Sigmoid colon (tissue), 7 donors: ENCODE results near the gene CD163. TPM values are rescaled to one million over a fixed set of nuclear protein-coding genes. Genes with fewer than 3 reads are reported as not detected.
"Not testable (repeated sequence)": the region's sequence is repeated elsewhere in the genome, so short reads cannot be mapped to it uniquely, and the experiment has no call there.

ENCODE experiments used
- DNase-seq: peaks from one replicate; pipeline ENCODE4 v3.0.0-alpha.2; 2019
- H3K27ac ChIP-seq, 4 donors: fragments of 200-600 bp; sonication (generic); one replicate each; pipeline ENCODE4 v1.5.1; 2016 to 2019; ENCODE audit warnings: mild to moderate bottlenecking in 1 of 4
- H3K27me3 ChIP-seq, 3 donors: fragments of 200-600 bp; sonication (generic); one replicate each; pipeline ENCODE4 v1.5.1; 2019; ENCODE audit warnings: mild to moderate bottlenecking in 1 of 3
- H3K36me3 ChIP-seq, 4 donors: fragments of 200-600 bp; sonication (generic); one replicate each; pipeline ENCODE4 v1.5.1; 2016 to 2019
- H3K4me1 ChIP-seq, 4 donors: fragments of 200-600 bp; sonication (generic); one replicate each; pipeline ENCODE4 v1.5.1; 2017 to 2019
- H3K4me3 ChIP-seq, 4 donors: fragments of 200-600 bp; sonication (generic); one replicate each; pipeline ENCODE4 v1.5.1; 2017 to 2019; ENCODE audit warnings: mild to moderate bottlenecking in 2 of 4, moderate library complexity in 1 of 4
- H3K9me3 ChIP-seq, 4 donors: fragments of 200-600 bp in 3 of 4; sonication (generic) in 3 of 4; one replicate each; pipeline versions ENCODE4 v1.5.1 to v1.6.1; 2013 to 2019
- CTCF ChIP-seq, 4 experiments: fragments of 450-650 bp in 3 of 4; fragments of 200-600 bp in 1 of 4; IDR thresholded peaks; one replicate each; pipeline ENCODE4 v1.5.1; 2016 to 2019; ENCODE audit warnings: antibody characterized with exemption in 4 of 4, mild to moderate bottlenecking in 3 of 4, moderate library complexity in 2 of 4
- EP300 ChIP-seq, 4 donors: sonication (generic); formaldehyde crosslinking; IDR thresholded peaks; one replicate each; pipeline ENCODE4 v1.6.1; 2017; ENCODE audit warnings: antibody characterized with exemption in 4 of 4
- POLR2A ChIP-seq, 2 donors: fragments of 450-650 bp; IDR thresholded peaks; one replicate each; pipeline ENCODE4 v1.6.1; 2016; ENCODE audit warnings: antibody characterized with exemption in 2 of 2, mild to moderate bottlenecking in 2 of 2, moderate library complexity in 2 of 2
- POLR2AphosphoS5 ChIP-seq, 4 donors: sonication (generic); formaldehyde crosslinking; IDR thresholded peaks; one replicate each; pipeline ENCODE4 v1.6.1; 2017; ENCODE audit warnings: antibody characterized with exemption in 4 of 4
- WGBS, 2 donors: extraction: QIAGEN DNeasy Blood & Tissue Kit; methylation state at CpG; one replicate each; pipeline ENCODE4 v1.1.7; 2013; 5-methylcytosine and 5-hydroxymethylcytosine counted together
- intact Hi-C: fragments of 100-400 bp; cut with DNase I; formaldehyde crosslinking; loops from one replicate; pipeline ENCODE4 v1.15.1; 2023
- polyA plus RNA-seq, 3 donors: library from polyadenylated mRNA; stranded (reverse); fragments of 200-250 nt; gene quantifications; one replicate each; pipeline ENCODE4 v1.2.3, GENCODE V29; 2013
- total RNA-seq, 4 donors: library from RNA; depleted of rRNA; stranded (reverse); fragments of >200 nt; gene quantifications; one replicate each; pipeline ENCODE4 v1.1.0, GENCODE V29; 2016
- donor health status: healthy with polysubstance abuse.
- donor health status: Bipolar disorder and iron deficiency.
- donor health status: healthy.

CD163 gene
- total and polyA plus RNA-seq, 7 donors, result 21.0 to 254 (median 108) TPM

DNA sequence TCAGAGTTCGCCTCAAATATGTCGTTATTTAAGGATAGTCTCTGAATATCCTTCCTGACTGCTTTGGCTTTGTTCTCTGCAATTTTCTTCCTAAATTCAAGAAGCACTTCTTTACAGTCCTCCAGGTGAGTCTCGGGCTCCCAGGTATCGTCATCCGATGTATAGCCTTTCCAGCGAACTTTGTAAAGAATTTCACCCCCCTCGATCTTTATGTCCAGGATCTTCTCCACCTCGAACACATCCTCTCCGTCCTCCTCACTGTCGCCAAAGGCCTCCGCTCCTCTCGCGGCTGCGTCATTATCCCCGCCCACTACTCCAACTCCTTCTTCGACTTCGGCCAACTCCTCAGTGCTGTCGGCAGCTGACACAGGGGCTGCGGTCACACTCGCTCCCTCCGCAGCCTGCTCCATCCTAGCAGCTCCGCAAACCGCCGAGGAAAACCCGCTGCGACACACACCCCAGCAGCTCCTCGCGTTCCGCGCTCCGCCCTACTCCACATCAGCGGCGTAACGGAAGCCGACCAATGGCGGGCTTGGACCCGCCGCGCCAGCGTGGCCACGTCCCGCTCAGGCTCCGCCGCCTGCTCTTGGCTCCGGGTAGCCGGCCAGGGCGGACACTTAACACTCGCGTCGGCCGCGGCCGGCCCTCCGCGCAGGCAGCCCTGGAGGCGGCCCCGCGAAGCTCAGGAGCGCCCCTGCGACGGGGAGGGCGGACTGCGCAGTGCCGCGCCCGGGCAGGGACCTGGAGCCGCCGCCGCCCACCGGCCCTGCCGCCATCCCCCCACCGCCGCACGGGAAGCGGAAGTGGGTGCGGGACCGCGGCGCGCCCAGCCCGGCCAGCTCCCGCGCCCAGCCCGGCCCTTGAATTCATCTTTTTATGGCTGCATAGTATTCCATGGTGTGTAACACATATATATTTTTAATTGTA, 63.7 kb downstream of the CD163 start:
- intact Hi-C loops, result no loop called here
- H3K4me1 ChIP-seq, result no peaks in the 10 kb centered on the region
- no peak for DNase-seq
- H3K4me3 ChIP-seq, result peak overlapping the region in 3 of 4 donors; percentile 12 to 38 (median 35)
- no peaks in the 10 kb centered on the region for H3K36me3 ChIP-seq
- no peak overlapping the region for H3K27ac ChIP-seq
- no peaks in the 10 kb centered on the region for H3K9me3 ChIP-seq
- peaks cover 8 to 14% (median 10%) of the 10 kb centered on the region in 3 donors for H3K27me3 ChIP-seq
- TF ChIP-seq POLR2AphosphoS5 (IDR thresholded peaks at IDR 0.05) (no peak), EP300 (IDR thresholded peaks at IDR 0.05) (no peak), CTCF (IDR thresholded peaks at IDR 0.05) (no peak), POLR2A (IDR thresholded peaks at IDR 0.05) (no peak)
- WGBS, 2 donors, result 19 to 21% methylated on average over 84 of the region's 84 CpGs

DNA sequence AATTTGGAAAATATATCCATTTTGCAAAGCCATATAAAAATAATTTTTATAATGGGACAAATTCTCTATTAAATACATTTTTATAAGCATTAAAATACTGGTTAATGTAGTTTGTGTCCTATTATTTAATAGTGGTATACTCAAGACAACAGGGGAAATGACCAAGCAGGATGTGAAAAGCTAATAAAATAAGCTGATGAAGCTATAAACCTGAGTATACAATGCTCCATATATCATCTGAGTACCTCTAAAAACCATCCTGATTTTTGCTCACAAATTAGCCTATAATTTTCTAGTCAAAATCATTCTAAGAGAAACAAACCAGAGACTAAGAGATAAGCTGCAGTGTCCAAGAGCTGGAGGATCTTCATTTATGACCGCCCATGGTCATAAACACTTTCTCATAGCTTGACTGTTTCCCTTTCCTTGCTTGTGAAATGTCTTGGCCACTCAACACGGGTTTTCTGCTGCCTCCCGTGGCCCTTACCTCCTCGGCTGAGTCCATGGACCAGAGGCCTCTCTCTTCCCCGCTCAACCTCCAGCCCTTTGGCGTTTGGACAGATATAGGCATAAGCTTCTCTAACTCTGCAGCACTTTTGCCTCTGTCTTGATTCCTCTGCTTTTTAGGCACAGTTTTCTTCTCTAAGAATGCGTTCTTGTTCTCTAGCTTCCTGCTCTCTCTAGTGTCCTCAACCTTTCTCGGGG, 65.1 kb downstream of the CD163 start:
- DNase-seq, H3K27ac ChIP-seq, H3K4me1 ChIP-seq, H3K36me3 ChIP-seq, intact Hi-C loops, H3K4me3 ChIP-seq, H3K9me3 ChIP-seq: not testable (repeated sequence)
- WGBS, 2 donors, result 66 to 79% methylated on average over 8 of the region's 8 CpGs
- H3K27me3 ChIP-seq, result peaks cover 8 to 14% (median 10%) of the 10 kb centered on the region in 3 donors

- intact Hi-C loops, H3K4me3 ChIP-seq, H3K4me1 ChIP-seq, DNase-seq, H3K27ac ChIP-seq, H3K36me3 ChIP-seq, H3K9me3 ChIP-seq: not testable (repeated sequence)
- H3K27me3 ChIP-seq, result peaks cover 8 to 14% (median 10%) of the 10 kb centered on the region in 3 donors
- WGBS, 2 donors, result 70 to 85% methylated on average over 3 of the region's 3 CpGs
Observed at GRCh38 chr12:7437494-7437893, 66.1 kb downstream of the CD163 start.

GRCh38 chr12:7434670-7435069, 68.9 kb downstream of the CD163 start:
- peaks cover 1 to 5% (median 2%) of the 10 kb centered on the region in 3 donors for H3K27me3 ChIP-seq
- H3K27ac ChIP-seq, result no peak overlapping the region
- no peak for DNase-seq
- no peaks in the 10 kb centered on the region for H3K4me1 ChIP-seq
- intact Hi-C loops, result no loop called here
- H3K9me3 ChIP-seq, result no peaks in the 10 kb centered on the region
- H3K4me3 ChIP-seq, result no peak overlapping the region
- TF ChIP-seq POLR2AphosphoS5 (IDR thresholded peaks at IDR 0.05) (no peak), POLR2A (IDR thresholded peaks at IDR 0.05) (no peak), EP300 (IDR thresholded peaks at IDR 0.05) (no peak), CTCF (IDR thresholded peaks at IDR 0.05) (no peak)
- H3K36me3 ChIP-seq, result no peaks in the 10 kb centered on the region

GRCh38 chr12:7433276-7433822, 70.2 kb downstream of the CD163 start:
- WGBS, 2 donors, result 71 to 86% methylated on average over 6 of the region's 6 CpGs

More at GRCh38 chr12:7433276-7433822, 70.2 kb downstream of the CD163 start:
- Histone ChIP-seq H3K4me3 (no peak overlapping the region), H3K9me3 (no peaks in the 10 kb centered on the region), H3K4me1 (no peaks in the 10 kb centered on the region), H3K27me3 (no peaks in the 10 kb centered on the region), H3K27ac (no peak overlapping the region), H3K36me3 (no peaks in the 10 kb centered on the region)
- intact Hi-C loops, result no loop called here
- DNase-seq, result no peak
- TF ChIP-seq CTCF (IDR thresholded peaks at IDR 0.05), result no peak
- TF ChIP-seq POLR2A (IDR thresholded peaks at IDR 0.05), result no peak
- no peak for TF ChIP-seq EP300 (IDR thresholded peaks at IDR 0.05)
- TF ChIP-seq POLR2AphosphoS5 (IDR thresholded peaks at IDR 0.05), result no peak
